Adipocyte (in vitro differentiated cells): Measurements from ENCODE around the gene KCNN3.

Source experiments
- DNase-seq: peaks from one replicate; pipeline ENCODE4 v3.0.0-alpha.2; 2015; ENCODE audit warnings: low read depth
- H3K27me3 ChIP-seq: replicated peaks from 2 replicates; pipeline ENCODE4 v1.7.0; 2013; ENCODE audit warnings: mild to moderate bottlenecking, low read length, moderate library complexity; ENCODE audit not compliant: control insufficient read depth, insufficient read depth
- H3K36me3 ChIP-seq: 2 replicates; pipeline ENCODE4 v1.7.0; 2013; ENCODE audit warnings: low read length, mild to moderate bottlenecking, moderate library complexity; ENCODE audit not compliant: control insufficient read depth, insufficient read depth, severe bottlenecking
- H3K4me1 ChIP-seq: 2 replicates; pipeline ENCODE4 v1.7.0; 2013; ENCODE audit warnings: mild to moderate bottlenecking, low read length, moderate library complexity; ENCODE audit not compliant: control insufficient read depth, insufficient read depth
- H3K4me3 ChIP-seq: 2 replicates; pipeline ENCODE4 v1.7.0; 2013; ENCODE audit warnings: mild to moderate bottlenecking, low read length, moderate library complexity
- H3K9ac ChIP-seq: 2 replicates; pipeline ENCODE4 v1.7.0; 2013; ENCODE audit warnings: mild to moderate bottlenecking, low read length, moderate library complexity
- H3K9me3 ChIP-seq: 2 replicates; pipeline ENCODE4 v1.7.0; 2013; ENCODE audit warnings: mild to moderate bottlenecking, low read length, moderate library complexity; ENCODE audit not compliant: control insufficient read depth

Gene KCNN3

GRCh38 chr1:154797175-154797574 is 72.9 kb downstream of the KCNN3 start:
- Histone ChIP-seq H3K9ac (no peak overlapping the region), H3K4me1 (peaks cover 9% of the 10 kb centered on the region), H3K36me3 (no peaks in the 10 kb centered on the region), H3K27me3 (peaks cover 75% of the 10 kb centered on the region), H3K9me3 (no peaks in the 10 kb centered on the region), H3K4me3 (no peak overlapping the region)
- no peak for DNase-seq

- Histone ChIP-seq H3K4me3 (no peak overlapping the region), H3K4me1 (peaks cover 12% of the 10 kb centered on the region), H3K27me3 (peaks cover 75% of the 10 kb centered on the region), H3K9me3 (no peaks in the 10 kb centered on the region), H3K9ac (no peak overlapping the region), H3K36me3 (no peaks in the 10 kb centered on the region)
- DNase-seq: no peak
Observed at GRCh38 chr1:154796303-154796892, 73.7 kb downstream of the KCNN3 start.

- H3K4me3 ChIP-seq: no peak overlapping the region
- H3K9me3 ChIP-seq: no peaks in the 10 kb centered on the region
- peaks cover 13% of the 10 kb centered on the region for H3K4me1 ChIP-seq
- DNase-seq: no peak
- no peaks in the 10 kb centered on the region for H3K36me3 ChIP-seq
- no peak overlapping the region for H3K9ac ChIP-seq
- H3K27me3 ChIP-seq: peaks cover 75% of the 10 kb centered on the region
Observed at GRCh38 chr1:154794608-154795007, 75.5 kb downstream of the KCNN3 start.

- Histone ChIP-seq H3K9ac (no peak overlapping the region), H3K27me3 (peaks cover 80% of the 10 kb centered on the region), H3K4me1 (peaks cover 11% of the 10 kb centered on the region), H3K4me3 (no peak overlapping the region), H3K36me3 (no peaks in the 10 kb centered on the region), H3K9me3 (no peaks in the 10 kb centered on the region)
- no peak for DNase-seq
Observed at GRCh38 chr1:154793685-154794084, 76.4 kb downstream of the KCNN3 start.

GRCh38 chr1:154792899-154793298 is 77.2 kb downstream of the KCNN3 start:
- Histone ChIP-seq H3K36me3 (no peaks in the 10 kb centered on the region), H3K9me3 (no peaks in the 10 kb centered on the region), H3K9ac (no peak overlapping the region), H3K4me1 (peaks cover 4% of the 10 kb centered on the region), H3K27me3 (peaks cover 84% of the 10 kb centered on the region), H3K4me3 (no peak overlapping the region)
- DNase-seq: no peak

- no peaks in the 10 kb centered on the region for H3K9me3 ChIP-seq
- H3K9ac ChIP-seq: no peak overlapping the region
- peaks cover 76% of the 10 kb centered on the region for H3K27me3 ChIP-seq
- no peak overlapping the region for H3K4me3 ChIP-seq
- H3K4me1 ChIP-seq: peaks cover 4% of the 10 kb centered on the region
- no peaks in the 10 kb centered on the region for H3K36me3 ChIP-seq
- peak; percentile 10 for DNase-seq
Observed at GRCh38 chr1:154791292-154792166, 78.6 kb downstream of the KCNN3 start.

GRCh38 chr1:154788886-154789285 is 81.2 kb downstream of the KCNN3 start:
- H3K4me3 ChIP-seq: no peak overlapping the region
- no peaks in the 10 kb centered on the region for H3K36me3 ChIP-seq
- H3K4me1 ChIP-seq: peaks cover 4% of the 10 kb centered on the region
- H3K9me3 ChIP-seq: no peaks in the 10 kb centered on the region
- DNase-seq: peak; percentile 3
- peaks cover 61% of the 10 kb centered on the region for H3K27me3 ChIP-seq
- no peak overlapping the region for H3K9ac ChIP-seq

GRCh38 chr1:154788110-154788870 is 81.8 kb downstream of the KCNN3 start:
- Histone ChIP-seq H3K9me3 (no peaks in the 10 kb centered on the region), H3K27me3 (peaks cover 66% of the 10 kb centered on the region), H3K9ac (no peak overlapping the region), H3K36me3 (no peaks in the 10 kb centered on the region), H3K4me1 (peaks cover 4% of the 10 kb centered on the region), H3K4me3 (no peak overlapping the region)
- no peak for DNase-seq

- H3K9me3 ChIP-seq: no peaks in the 10 kb centered on the region
- no peaks in the 10 kb centered on the region for H3K36me3 ChIP-seq
- peaks cover 4% of the 10 kb centered on the region for H3K4me1 ChIP-seq
Observed at GRCh38 chr1:154786804-154787570, 83.1 kb downstream of the KCNN3 start.

GRCh38 chr1:154784924-154785531 is 85.1 kb downstream of the KCNN3 start:
- H3K9ac ChIP-seq: no peak overlapping the region
- H3K4me3 ChIP-seq: no peak overlapping the region
- peaks cover 62% of the 10 kb centered on the region for H3K27me3 ChIP-seq
- DNase-seq: no peak
- no peaks in the 10 kb centered on the region for H3K9me3 ChIP-seq
- H3K36me3 ChIP-seq: no peaks in the 10 kb centered on the region
- no peaks in the 10 kb centered on the region for H3K4me1 ChIP-seq

More at GRCh38 chr1:154786804-154787570, 83.1 kb downstream of the KCNN3 start:
- Histone ChIP-seq H3K27me3 (peaks cover 64% of the 10 kb centered on the region), H3K9ac (no peak overlapping the region), H3K4me3 (no peak overlapping the region)
- DNase-seq: no peak
